Measurements from ENCODE around the gene GET3. TPM values are rescaled to one million over a fixed set of nuclear protein-coding genes. Genes with fewer than 3 reads are reported as not detected.

The GET3 gene
- total RNA-seq, 1 donor from 2014 or later, result 43.6 TPM

- Histone ChIP-seq H3K4me1 (peaks cover 51 to 75% of the 10 kb centered on the region in 2 donors), H3K27ac (peak overlapping the region; percentile 95 to 96), H3K36me3 (no peaks in the 10 kb centered on the region), H3K9me3 (no peaks in the 10 kb centered on the region), H3K4me3 (peak overlapping the region in 1 of 2 donors; percentile 65), H3K27me3 (no peaks in the 10 kb centered on the region)
- no peak for TF ChIP-seq CTCF (IDR thresholded peaks at IDR 0.05)
- intact Hi-C loops (cut with DNase I), result loop anchor here (10.0 kb wide), 1 partner anchor 1249 kb away; the partner anchor contains the start of gene CNN1
- peak; percentile 53 to 81 for DNase-seq (ENCODE audit: low spot score in 2 of 2)
Measured at GRCh38 chr19:12783849-12784393, 46.6 kb downstream of the GET3 start.

- Histone ChIP-seq H3K27ac (peak overlapping the region; percentile 95 to 96), H3K27me3 (no peaks in the 10 kb centered on the region), H3K4me3 (peak overlapping the region in 1 of 2 donors; percentile 65), H3K9me3 (no peaks in the 10 kb centered on the region), H3K4me1 (peaks cover 51 to 74% of the 10 kb centered on the region in 2 donors), H3K36me3 (no peaks in the 10 kb centered on the region)
- DNase-seq (ENCODE audit: low spot score in 2 of 2), result no peak
- no peak for TF ChIP-seq CTCF (IDR thresholded peaks at IDR 0.05)
- intact Hi-C loops (cut with DNase I), result loop anchor here (10.0 kb wide), 1 partner anchor 1250 kb away; the partner anchor contains the start of gene CNN1
Measured at GRCh38 chr19:12784394-12784870, 47.1 kb downstream of the GET3 start.

GRCh38 chr19:12784871-12785430 lies 47.7 kb downstream of the GET3 start:
- peak in 1 of 2 donors; percentile 77 for DNase-seq (ENCODE audit: low spot score in 2 of 2)
- no peak for TF ChIP-seq CTCF (IDR thresholded peaks at IDR 0.05)
- H3K36me3 ChIP-seq, result no peaks in the 10 kb centered on the region
- no peaks in the 10 kb centered on the region for H3K27me3 ChIP-seq
- peaks cover 51 to 71% of the 10 kb centered on the region in 2 donors for H3K4me1 ChIP-seq
- H3K27ac ChIP-seq, result peak overlapping the region; percentile 95 to 96
- peak overlapping the region in 1 of 2 donors; percentile 30 for H3K4me3 ChIP-seq
- H3K9me3 ChIP-seq, result no peaks in the 10 kb centered on the region
- intact Hi-C loops (cut with DNase I), result loop anchor here (10.0 kb wide), 1 partner anchor 1250 kb away; the partner anchor contains the start of gene CNN1

GRCh38 chr19:12785431-12786031 lies 48.2 kb downstream of the GET3 start:
- H3K36me3 ChIP-seq, result no peaks in the 10 kb centered on the region
- H3K27ac ChIP-seq, result peak overlapping the region; percentile 95 to 96
- peak overlapping the region in 1 of 2 donors; percentile 30 for H3K4me3 ChIP-seq
- no peaks in the 10 kb centered on the region for H3K27me3 ChIP-seq
- peak in 1 of 2 donors; percentile 74 for DNase-seq (ENCODE audit: low spot score in 2 of 2)
- peaks cover 51 to 71% of the 10 kb centered on the region in 2 donors for H3K4me1 ChIP-seq
- intact Hi-C loops (cut with DNase I), result loop anchor here (10.0 kb wide), 1 partner anchor 1251 kb away; the partner anchor contains the start of gene CNN1
- TF ChIP-seq CTCF (IDR thresholded peaks at IDR 0.05), result no peak
- H3K9me3 ChIP-seq, result no peaks in the 10 kb centered on the region

- TF ChIP-seq CTCF (IDR thresholded peaks at IDR 0.05), result no peak
- peaks cover 51 to 71% of the 10 kb centered on the region in 2 donors for H3K4me1 ChIP-seq
Measured at GRCh38 chr19:12786141-12786870, 49.0 kb downstream of the GET3 start.

More at GRCh38 chr19:12786141-12786870, 49.0 kb downstream of the GET3 start:
- Histone ChIP-seq H3K27ac (peak overlapping the region; percentile 95 to 96), H3K4me3 (no peak overlapping the region), H3K27me3 (no peaks in the 10 kb centered on the region), H3K9me3 (no peaks in the 10 kb centered on the region), H3K36me3 (no peaks in the 10 kb centered on the region)
- peak; percentile 72 to 89 for DNase-seq (ENCODE audit: low spot score in 2 of 2)
- intact Hi-C loops (cut with DNase I), result loop anchor here (10.0 kb wide), 1 partner anchor 1252 kb away; the partner anchor contains the start of gene CNN1

Measured in ascending aorta (tissue), 2 donors.